Neural crest cell (in vitro differentiated cells): ENCODE measurements around the gene ULK4. TPM values are rescaled to one million over a fixed set of nuclear protein-coding genes. Genes with fewer than 3 reads are reported as not detected.
"Not testable (repeated sequence)": the region's sequence is repeated elsewhere in the genome, so short reads cannot be mapped to it uniquely, and the experiment has no call there.

ENCODE experiments used
- DNase-seq: peaks from one replicate; pipeline ENCODE4 v3.0.0; 2021; ENCODE audit warnings: low read depth, mixed read lengths, low spot score
- H3K27ac Mint-ChIP-seq: one replicate; pipeline ENCODE4 v1.8.0; 2021; ENCODE audit warnings: mild to moderate bottlenecking, mixed read lengths; ENCODE audit not compliant: unreplicated experiment
- H3K27me3 Mint-ChIP-seq: 2 replicates; pipeline ENCODE4 v1.8.0; 2021; ENCODE audit warnings: low read depth, mild to moderate bottlenecking, mixed read lengths
- H3K36me3 Mint-ChIP-seq: 2 replicates; pipeline ENCODE4 v1.8.0; 2021; ENCODE audit warnings: low read depth, mild to moderate bottlenecking, mixed read lengths
- H3K4me1 Mint-ChIP-seq: 2 replicates; pipeline ENCODE4 v1.8.0; 2021; ENCODE audit warnings: mixed read lengths
- H3K4me3 Mint-ChIP-seq: one replicate; pipeline ENCODE4 v1.8.0; 2021; ENCODE audit warnings: mild to moderate bottlenecking, mixed read lengths
- H3K9me3 Mint-ChIP-seq: 2 replicates; pipeline ENCODE4 v1.8.0; 2021; ENCODE audit warnings: mixed read lengths
- total RNA-seq: library from RNA; stranded (reverse); gene quantifications from 2 replicates; pipeline ENCODE4 v1.2.1, GENCODE V29; 2021
- TF ChIP-seq, protein P1 (sequence below): fragments of 200-600 bp; sonication (generic); conservative IDR thresholded peaks from 2 replicates; pipeline ENCODE4 v1.5.0; 2021; ENCODE audit warnings: antibody characterized with exemption, mild to moderate bottlenecking

ULK4 gene
- total RNA-seq, 1 donor from 2014 or later, result 10.2 TPM

DNA sequence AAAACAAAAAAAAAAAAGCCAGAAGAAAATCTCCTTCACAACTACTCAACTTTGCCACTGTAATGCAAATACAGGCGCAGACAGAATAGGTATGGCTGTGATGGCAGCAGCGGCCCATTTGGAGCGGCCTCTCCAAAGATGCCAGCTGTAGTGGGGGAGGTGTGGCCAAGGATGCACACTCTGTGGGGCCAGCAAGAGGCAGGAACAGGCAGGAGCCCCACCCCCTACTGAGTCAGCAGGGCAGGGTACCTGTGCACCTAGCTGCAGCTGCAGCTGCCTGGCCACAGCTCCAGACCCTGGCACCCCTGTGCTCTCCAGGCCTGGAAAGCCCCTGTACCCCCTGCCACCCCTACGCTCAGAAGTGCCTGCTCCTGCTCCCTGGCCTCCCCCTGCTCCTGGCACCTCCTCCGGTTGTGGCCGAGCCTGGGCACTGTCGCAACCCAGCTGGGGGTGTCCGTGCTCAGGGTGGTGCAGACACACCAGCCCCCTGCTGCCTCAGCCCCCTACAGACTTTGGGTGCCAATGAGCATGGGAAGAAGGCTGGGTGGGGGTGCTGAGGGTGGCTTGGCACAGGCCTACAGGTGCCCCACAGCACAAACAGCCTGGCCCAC, 312.7 kb downstream of the ULK4 start:
- no peak overlapping the region for H3K27ac Mint-ChIP-seq
- peaks cover 9% of the 10 kb centered on the region for H3K9me3 Mint-ChIP-seq
- no peaks in the 10 kb centered on the region for H3K27me3 Mint-ChIP-seq
- H3K36me3 Mint-ChIP-seq, result peaks cover 10% of the 10 kb centered on the region
- TF ChIP-seq, protein P1, sequence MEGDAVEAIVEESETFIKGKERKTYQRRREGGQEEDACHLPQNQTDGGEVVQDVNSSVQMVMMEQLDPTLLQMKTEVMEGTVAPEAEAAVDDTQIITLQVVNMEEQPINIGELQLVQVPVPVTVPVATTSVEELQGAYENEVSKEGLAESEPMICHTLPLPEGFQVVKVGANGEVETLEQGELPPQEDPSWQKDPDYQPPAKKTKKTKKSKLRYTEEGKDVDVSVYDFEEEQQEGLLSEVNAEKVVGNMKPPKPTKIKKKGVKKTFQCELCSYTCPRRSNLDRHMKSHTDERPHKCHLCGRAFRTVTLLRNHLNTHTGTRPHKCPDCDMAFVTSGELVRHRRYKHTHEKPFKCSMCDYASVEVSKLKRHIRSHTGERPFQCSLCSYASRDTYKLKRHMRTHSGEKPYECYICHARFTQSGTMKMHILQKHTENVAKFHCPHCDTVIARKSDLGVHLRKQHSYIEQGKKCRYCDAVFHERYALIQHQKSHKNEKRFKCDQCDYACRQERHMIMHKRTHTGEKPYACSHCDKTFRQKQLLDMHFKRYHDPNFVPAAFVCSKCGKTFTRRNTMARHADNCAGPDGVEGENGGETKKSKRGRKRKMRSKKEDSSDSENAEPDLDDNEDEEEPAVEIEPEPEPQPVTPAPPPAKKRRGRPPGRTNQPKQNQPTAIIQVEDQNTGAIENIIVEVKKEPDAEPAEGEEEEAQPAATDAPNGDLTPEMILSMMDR, result no peak
- H3K4me3 Mint-ChIP-seq, result no peak overlapping the region
- no peak for DNase-seq
- H3K4me1 Mint-ChIP-seq, result peaks cover 6% of the 10 kb centered on the region

DNA sequence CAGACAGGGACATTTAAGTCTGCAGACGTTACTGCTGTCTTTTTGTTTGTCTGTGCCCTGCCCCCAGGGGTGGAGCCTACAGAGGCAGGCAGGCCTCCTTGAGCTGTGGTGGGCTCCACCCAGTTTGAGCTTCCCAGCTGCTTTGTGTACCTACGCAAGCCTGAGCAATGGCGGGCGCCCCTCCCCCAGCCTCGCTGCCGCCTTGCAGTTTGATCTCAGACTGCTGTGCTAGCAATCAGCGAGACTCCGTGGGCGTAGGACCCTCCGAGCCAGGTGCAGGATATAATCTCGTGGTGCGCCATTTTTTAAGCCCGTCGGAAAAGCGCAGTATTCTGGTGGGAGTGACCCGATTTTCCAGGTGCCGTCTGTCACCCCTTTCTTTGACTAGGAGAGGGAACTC, 314.2 kb downstream of the ULK4 start:
- not testable (repeated sequence) for H3K4me3 Mint-ChIP-seq, DNase-seq, H3K27ac Mint-ChIP-seq, H3K9me3 Mint-ChIP-seq, H3K27me3 Mint-ChIP-seq, H3K36me3 Mint-ChIP-seq, H3K4me1 Mint-ChIP-seq

DNA sequence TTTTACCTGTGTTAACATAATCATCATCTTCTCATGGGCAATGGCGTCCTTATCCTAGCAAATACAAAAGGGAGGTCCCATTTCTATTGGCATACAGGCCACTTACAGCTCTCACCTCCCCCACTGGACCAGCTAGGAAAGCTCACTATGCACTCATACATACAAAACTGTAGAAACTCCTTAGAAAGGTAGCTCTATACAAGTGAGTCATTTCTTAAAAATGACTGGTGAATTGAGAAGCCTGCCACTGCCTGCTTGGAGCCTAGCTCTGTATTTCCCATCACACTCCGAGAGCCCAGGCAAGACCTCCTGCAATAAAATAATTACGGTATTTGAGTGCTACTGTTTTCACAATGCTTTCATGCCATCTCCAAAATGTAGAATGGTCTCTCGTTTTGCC, 321.8 kb downstream of the ULK4 start:
- Mint-ChIP-seq H3K9me3 (no peaks in the 10 kb centered on the region), H3K4me1 (no peaks in the 10 kb centered on the region), H3K4me3 (no peak overlapping the region), H3K27ac (no peak overlapping the region), H3K36me3 (no peaks in the 10 kb centered on the region), H3K27me3 (no peaks in the 10 kb centered on the region)
- no peak for DNase-seq
- TF ChIP-seq, protein P1, result no peak

DNA sequence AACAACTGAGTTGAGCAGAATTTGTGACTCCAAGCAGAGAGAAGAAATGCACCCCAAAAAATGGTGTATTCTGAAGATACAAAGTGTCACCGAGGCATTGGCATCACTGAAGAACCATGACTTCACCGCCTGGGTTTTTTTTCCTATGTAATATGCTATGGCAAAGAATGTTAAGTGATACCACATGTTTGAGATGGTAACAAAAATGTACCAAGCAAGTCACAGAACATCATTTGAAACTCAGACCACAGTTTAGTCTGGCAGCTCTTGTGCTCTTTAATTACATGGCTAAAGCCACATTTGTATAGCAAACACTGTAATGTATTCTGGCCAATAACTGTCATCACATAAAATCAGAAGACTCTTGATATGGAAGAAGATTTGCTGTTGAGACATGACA, 323.5 kb downstream of the ULK4 start:
- H3K9me3 Mint-ChIP-seq, result no peaks in the 10 kb centered on the region
- no peak overlapping the region for H3K4me3 Mint-ChIP-seq
- H3K4me1 Mint-ChIP-seq, result no peaks in the 10 kb centered on the region
- H3K27me3 Mint-ChIP-seq, result no peaks in the 10 kb centered on the region
- H3K36me3 Mint-ChIP-seq, result no peaks in the 10 kb centered on the region
- TF ChIP-seq, protein P1, result no peak
- no peak for DNase-seq
- H3K27ac Mint-ChIP-seq, result no peak overlapping the region

DNA sequence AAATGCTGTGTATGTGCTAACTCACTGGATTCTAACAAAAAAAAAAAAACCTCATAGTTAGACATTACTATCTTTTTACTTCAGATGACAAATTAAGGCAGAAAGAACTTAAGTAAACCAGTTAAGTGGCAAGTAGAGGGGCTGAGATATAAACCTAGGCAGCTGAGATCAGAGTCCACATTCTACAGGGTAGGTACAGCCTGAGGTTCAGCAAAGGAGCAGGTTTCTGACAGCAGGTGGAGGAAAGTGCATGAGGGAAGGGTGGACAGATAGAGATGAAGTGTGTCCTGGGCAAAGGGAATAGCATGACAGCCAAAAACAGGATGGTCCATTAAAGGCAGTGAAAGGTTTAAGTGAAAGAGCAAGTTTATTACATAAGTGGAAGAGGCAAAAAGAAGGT, 329.2 kb downstream of the ULK4 start:
- no peaks in the 10 kb centered on the region for H3K27me3 Mint-ChIP-seq
- no peaks in the 10 kb centered on the region for H3K36me3 Mint-ChIP-seq

DNA sequence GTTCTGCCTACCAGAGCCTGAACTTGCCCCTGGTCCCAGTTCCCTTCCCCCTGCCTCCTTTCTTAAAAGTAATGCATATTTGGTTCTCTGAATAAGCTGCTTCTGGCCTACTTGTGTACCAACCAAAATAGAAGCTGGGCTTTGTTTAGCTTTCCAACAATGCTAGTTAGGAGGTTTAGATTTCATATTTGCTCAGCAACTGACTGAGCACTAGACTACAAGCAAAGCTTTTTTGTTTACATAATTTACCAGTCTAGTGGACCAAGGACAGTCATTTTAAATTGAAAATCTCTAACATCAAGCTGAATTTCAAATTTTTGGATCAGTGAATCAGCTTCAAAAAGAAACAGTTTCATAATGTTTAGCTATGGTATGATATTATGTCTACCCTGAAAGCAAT, 331.2 kb downstream of the ULK4 start:
- no peak for DNase-seq
- Mint-ChIP-seq H3K27me3 (no peaks in the 10 kb centered on the region), H3K27ac (no peak overlapping the region), H3K9me3 (no peaks in the 10 kb centered on the region), H3K4me3 (no peak overlapping the region), H3K36me3 (no peaks in the 10 kb centered on the region), H3K4me1 (no peaks in the 10 kb centered on the region)
- TF ChIP-seq, protein P1, result no peak

More for the DNA sequence above, 329.2 kb downstream of the ULK4 start:
- DNase-seq, result no peak
- Mint-ChIP-seq H3K4me3 (no peak overlapping the region), H3K9me3 (no peaks in the 10 kb centered on the region), H3K27ac (no peak overlapping the region), H3K4me1 (no peaks in the 10 kb centered on the region)
- TF ChIP-seq, protein P1, result no peak
